ENCODE results near the gene FZR1.
"Not testable (repeated sequence)": the region's sequence is repeated elsewhere in the genome, so short reads cannot be mapped to it uniquely, and the experiment has no call there.

DNA sequence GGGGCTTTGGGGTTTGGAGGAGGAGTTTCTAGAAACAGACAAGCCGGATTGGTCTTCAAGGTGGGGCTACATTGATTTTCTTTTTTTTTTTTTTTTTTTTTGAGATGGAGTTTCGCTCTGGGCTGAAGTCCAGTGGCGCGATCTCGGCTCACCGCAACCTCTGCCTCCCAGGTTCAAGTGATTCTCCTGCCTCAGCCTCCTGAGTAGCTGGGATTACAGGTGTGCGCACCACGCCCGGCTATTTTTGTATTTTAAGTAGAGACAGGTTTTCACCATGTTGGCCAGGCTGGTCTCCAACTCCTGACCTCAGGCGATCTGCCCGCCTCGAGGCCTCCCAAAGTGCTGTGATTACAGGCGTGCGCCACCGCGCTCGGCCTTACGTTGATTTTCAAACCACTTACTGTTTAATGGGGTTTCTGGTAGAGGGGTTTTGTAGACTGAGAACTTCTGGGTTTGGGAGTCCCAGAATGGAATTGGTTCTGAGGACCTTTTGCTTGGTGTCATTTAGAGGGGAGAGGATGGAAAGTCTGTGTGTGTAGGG, 2.1 kb downstream of the FZR1 start:
- TF ChIP-seq, protein P1, sequence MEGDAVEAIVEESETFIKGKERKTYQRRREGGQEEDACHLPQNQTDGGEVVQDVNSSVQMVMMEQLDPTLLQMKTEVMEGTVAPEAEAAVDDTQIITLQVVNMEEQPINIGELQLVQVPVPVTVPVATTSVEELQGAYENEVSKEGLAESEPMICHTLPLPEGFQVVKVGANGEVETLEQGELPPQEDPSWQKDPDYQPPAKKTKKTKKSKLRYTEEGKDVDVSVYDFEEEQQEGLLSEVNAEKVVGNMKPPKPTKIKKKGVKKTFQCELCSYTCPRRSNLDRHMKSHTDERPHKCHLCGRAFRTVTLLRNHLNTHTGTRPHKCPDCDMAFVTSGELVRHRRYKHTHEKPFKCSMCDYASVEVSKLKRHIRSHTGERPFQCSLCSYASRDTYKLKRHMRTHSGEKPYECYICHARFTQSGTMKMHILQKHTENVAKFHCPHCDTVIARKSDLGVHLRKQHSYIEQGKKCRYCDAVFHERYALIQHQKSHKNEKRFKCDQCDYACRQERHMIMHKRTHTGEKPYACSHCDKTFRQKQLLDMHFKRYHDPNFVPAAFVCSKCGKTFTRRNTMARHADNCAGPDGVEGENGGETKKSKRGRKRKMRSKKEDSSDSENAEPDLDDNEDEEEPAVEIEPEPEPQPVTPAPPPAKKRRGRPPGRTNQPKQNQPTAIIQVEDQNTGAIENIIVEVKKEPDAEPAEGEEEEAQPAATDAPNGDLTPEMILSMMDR (conservative IDR thresholded peaks at IDR 0.05; ENCODE audit: low read depth, low read length), result not testable (repeated sequence)
- TF ChIP-seq MAFK, FOS, RFX5, POLR2A, CEBPB, CHD1, SMC3 (IDR thresholded peaks at IDR 0.05; ENCODE audit: low read depth, low read length): not testable (repeated sequence)
- TF ChIP-seq, protein P2, sequence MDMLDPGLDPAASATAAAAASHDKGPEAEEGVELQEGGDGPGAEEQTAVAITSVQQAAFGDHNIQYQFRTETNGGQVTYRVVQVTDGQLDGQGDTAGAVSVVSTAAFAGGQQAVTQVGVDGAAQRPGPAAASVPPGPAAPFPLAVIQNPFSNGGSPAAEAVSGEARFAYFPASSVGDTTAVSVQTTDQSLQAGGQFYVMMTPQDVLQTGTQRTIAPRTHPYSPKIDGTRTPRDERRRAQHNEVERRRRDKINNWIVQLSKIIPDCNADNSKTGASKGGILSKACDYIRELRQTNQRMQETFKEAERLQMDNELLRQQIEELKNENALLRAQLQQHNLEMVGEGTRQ (IDR thresholded peaks at IDR 0.05; ENCODE audit: low read depth, low read length), result not testable (repeated sequence)
- TF ChIP-seq, protein P3, sequence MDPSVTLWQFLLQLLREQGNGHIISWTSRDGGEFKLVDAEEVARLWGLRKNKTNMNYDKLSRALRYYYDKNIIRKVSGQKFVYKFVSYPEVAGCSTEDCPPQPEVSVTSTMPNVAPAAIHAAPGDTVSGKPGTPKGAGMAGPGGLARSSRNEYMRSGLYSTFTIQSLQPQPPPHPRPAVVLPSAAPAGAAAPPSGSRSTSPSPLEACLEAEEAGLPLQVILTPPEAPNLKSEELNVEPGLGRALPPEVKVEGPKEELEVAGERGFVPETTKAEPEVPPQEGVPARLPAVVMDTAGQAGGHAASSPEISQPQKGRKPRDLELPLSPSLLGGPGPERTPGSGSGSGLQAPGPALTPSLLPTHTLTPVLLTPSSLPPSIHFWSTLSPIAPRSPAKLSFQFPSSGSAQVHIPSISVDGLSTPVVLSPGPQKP (IDR thresholded peaks at IDR 0.05; ENCODE audit: borderline replicate concordance, low read depth, low read length), result not testable (repeated sequence)

Measured in IMR-90 (cell line).